Measurements from ENCODE around the gene SGCD. TPM values are rescaled to one million over a fixed set of nuclear protein-coding genes. Genes with fewer than 3 reads are reported as not detected.

SGCD gene
- total RNA-seq, 1 experiment from 2014 or later = not detected

GRCh38 chr5:156482818-156483217 lies 155.9 kb downstream of the SGCD start:
- no peak for DNase-seq (ENCODE audit: low read depth, low spot score)
- no peaks in the 10 kb centered on the region for H4K20me1 ChIP-seq (ENCODE audit: insufficient read depth)
- H3K9me3 ChIP-seq (ENCODE audit: control insufficient read depth in 1 of 2, insufficient read depth in 1 of 2, low read depth in 1 of 2, low read length in 2 of 2) = peaks cover 0 to 4% of the 10 kb centered on the region in 2 experiments; a peak in 2 of 4 replicates
- BruUV-seq (replicated peaks) = no TSS peak
- no peaks in the 10 kb centered on the region for H3K4me1 ChIP-seq (ENCODE audit: control insufficient read depth in 1 of 2, insufficient read depth in 2 of 2, low read length in 2 of 2)
- no peaks in the 10 kb centered on the region for H3K36me3 ChIP-seq (ENCODE audit: control insufficient read depth in 1 of 2, insufficient read depth in 2 of 2, low read length in 2 of 2)
- CTCF ChIA-PET = no interaction called here
- no peak for ATAC-seq
- H3K27me3 ChIP-seq (ENCODE audit: insufficient read depth, low read length) = no peaks in the 10 kb centered on the region
- POLR2A ChIA-PET = no interaction called here
- intact Hi-C loops (cut with micrococcal nuclease) = no loop called here
- no peaks in the 10 kb centered on the region for H3K9me2 ChIP-seq (ENCODE audit: insufficient read depth)
- no peak for TF ChIP-seq RAD21 (IDR thresholded peaks at IDR 0.05; ENCODE audit: low read depth)
- TF ChIP-seq YY1 (IDR thresholded peaks at IDR 0.05; ENCODE audit: extremely low read depth, insufficient replicate concordance, low read depth, low read length) = no peak
- no peak for TF ChIP-seq CBX3 (IDR thresholded peaks at IDR 0.05; ENCODE audit: low read depth)
- no peak for TF ChIP-seq POLR2A (IDR thresholded peaks at IDR 0.05; ENCODE audit: borderline replicate concordance, extremely low read depth, insufficient read depth, insufficient read length)
- TF ChIP-seq TCF7L2 (IDR thresholded peaks at IDR 0.05; ENCODE audit: borderline replicate concordance, extremely low read depth, insufficient read depth, insufficient read length) = no peak
- TF ChIP-seq SRF (IDR thresholded peaks at IDR 0.05; ENCODE audit: low read depth) = no peak
- no peak for TF ChIP-seq ZNF274 (IDR thresholded peaks at IDR 0.05; ENCODE audit: low read depth, low read length)
- no peaks in the 10 kb centered on the region for H3K79me2 ChIP-seq (ENCODE audit: insufficient read depth, low read length)
- H3K4me3 ChIP-seq (replicated peaks in 1 of 2; ENCODE audit: low read depth in 1 of 2, low read length in 2 of 2) = no peak overlapping the region
- no peak overlapping the region for H3K9ac ChIP-seq (ENCODE audit: low read length)
- H3K27ac ChIP-seq (ENCODE audit: low read depth, low read length) = no peak overlapping the region
- no peak overlapping the region for H3K4me2 ChIP-seq (ENCODE audit: low read length)
- no peak overlapping the region for H2AFZ ChIP-seq (ENCODE audit: low read depth, low read length, poor library complexity, severe bottlenecking)
- RAD21 ChIA-PET (ENCODE audit: low non-redundant PET in 1 of 2, low total read pairs in 2 of 2, uncharacterized antibody in 2 of 2, unreplicated experiment in 2 of 2) = no interaction called here

DNA sequence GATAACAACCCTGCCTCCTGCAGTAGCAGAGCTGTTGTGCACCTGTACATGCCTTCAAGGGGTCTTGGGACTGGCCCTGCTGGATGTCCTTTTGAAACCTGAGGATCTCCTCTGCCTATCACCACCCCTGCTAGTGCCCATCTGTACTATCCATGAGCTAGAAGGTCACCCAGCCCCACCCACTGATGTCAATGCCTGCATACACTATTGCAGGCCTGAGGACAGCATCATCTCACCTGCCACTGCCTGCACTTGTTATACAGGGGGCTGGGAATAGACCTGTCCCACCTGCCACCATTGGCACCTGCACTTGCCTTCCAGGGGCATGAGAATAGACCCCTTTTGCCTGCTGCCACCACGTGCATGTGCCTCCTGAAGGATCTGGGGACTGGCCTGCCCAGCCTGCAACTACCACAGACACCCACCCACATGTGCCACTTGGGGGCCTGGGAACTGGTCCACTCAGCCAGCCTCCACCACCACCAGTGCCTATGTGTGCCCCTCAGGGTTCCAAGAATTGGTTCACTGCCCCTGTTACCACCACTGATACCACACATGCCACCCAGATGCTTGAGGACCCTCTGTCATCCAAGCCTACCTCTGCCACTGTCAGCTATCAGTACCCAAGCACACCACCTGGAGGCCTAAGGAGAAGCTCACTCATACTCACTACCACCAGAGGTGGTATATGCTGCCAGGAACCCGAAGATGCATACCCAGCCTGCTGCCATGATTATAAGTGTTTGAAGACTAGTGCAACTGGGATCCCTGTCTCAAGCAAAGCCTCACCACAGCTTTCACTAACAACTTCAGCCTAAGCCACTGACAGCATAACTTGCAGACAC lies 159.7 kb downstream of the SGCD start:
- ChIA-PET POLR2A (no interaction called here), CTCF (no interaction called here), RAD21 (ENCODE audit: low non-redundant PET in 1 of 2, low total read pairs in 2 of 2, uncharacterized antibody in 2 of 2, unreplicated experiment in 2 of 2) (no interaction called here)
- Histone ChIP-seq H3K9ac (ENCODE audit: low read length) (no peak overlapping the region), H3K4me1 (ENCODE audit: control insufficient read depth in 1 of 2, insufficient read depth in 2 of 2, low read length in 2 of 2) (no peaks in the 10 kb centered on the region), H3K27ac (ENCODE audit: low read depth, low read length) (no peak overlapping the region), H3K9me3 (ENCODE audit: control insufficient read depth in 1 of 2, insufficient read depth in 1 of 2, low read depth in 1 of 2, low read length in 2 of 2) (peaks cover 4 to 11% of the 10 kb centered on the region in 2 experiments; a peak in 2 of 4 replicates), H3K27me3 (ENCODE audit: insufficient read depth, low read length) (no peaks in the 10 kb centered on the region), H3K79me2 (ENCODE audit: insufficient read depth, low read length) (no peaks in the 10 kb centered on the region), H3K36me3 (ENCODE audit: control insufficient read depth in 1 of 2, insufficient read depth in 2 of 2, low read length in 2 of 2) (no peaks in the 10 kb centered on the region), H3K4me3 (replicated peaks in 1 of 2; ENCODE audit: low read depth in 1 of 2, low read length in 2 of 2) (no peak overlapping the region), H3K4me2 (ENCODE audit: low read length) (no peak overlapping the region), H4K20me1 (ENCODE audit: insufficient read depth) (no peaks in the 10 kb centered on the region), H2AFZ (ENCODE audit: low read depth, low read length, poor library complexity, severe bottlenecking) (no peak overlapping the region), H3K9me2 (ENCODE audit: insufficient read depth) (no peaks in the 10 kb centered on the region)
- intact Hi-C loops (cut with micrococcal nuclease) = no loop called here
- DNase-seq (ENCODE audit: low read depth, low spot score) = no peak
- no TSS peak for BruUV-seq (replicated peaks)
- no peak for ATAC-seq
- TF ChIP-seq, protein P1, sequence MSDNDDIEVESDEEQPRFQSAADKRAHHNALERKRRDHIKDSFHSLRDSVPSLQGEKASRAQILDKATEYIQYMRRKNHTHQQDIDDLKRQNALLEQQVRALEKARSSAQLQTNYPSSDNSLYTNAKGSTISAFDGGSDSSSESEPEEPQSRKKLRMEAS (IDR thresholded peaks at IDR 0.05) = no peak
- TF ChIP-seq, protein P2, sequence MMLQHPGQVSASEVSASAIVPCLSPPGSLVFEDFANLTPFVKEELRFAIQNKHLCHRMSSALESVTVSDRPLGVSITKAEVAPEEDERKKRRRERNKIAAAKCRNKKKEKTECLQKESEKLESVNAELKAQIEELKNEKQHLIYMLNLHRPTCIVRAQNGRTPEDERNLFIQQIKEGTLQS (IDR thresholded peaks at IDR 0.05) = no peak
- TF ChIP-seq EGR1 (IDR thresholded peaks at IDR 0.05; ENCODE audit: low read depth) (no peak), CBX3 (IDR thresholded peaks at IDR 0.05; ENCODE audit: low read depth) (no peak), FOSL1 (IDR thresholded peaks at IDR 0.05; ENCODE audit: low read depth) (no peak), JUND (IDR thresholded peaks at IDR 0.05) (no peak), SP1 (IDR thresholded peaks at IDR 0.05; ENCODE audit: low read depth) (no peak), YY1 (IDR thresholded peaks at IDR 0.05; ENCODE audit: extremely low read depth, insufficient replicate concordance, low read depth, low read length) (no peak), POLR2AphosphoS5 (IDR thresholded peaks at IDR 0.05; ENCODE audit: low read depth, low read length) (no peak), POLR2A (IDR thresholded peaks at IDR 0.05; ENCODE audit: borderline replicate concordance, extremely low read depth, insufficient read depth, insufficient read length) (no peak)
- TF ChIP-seq, protein P3, sequence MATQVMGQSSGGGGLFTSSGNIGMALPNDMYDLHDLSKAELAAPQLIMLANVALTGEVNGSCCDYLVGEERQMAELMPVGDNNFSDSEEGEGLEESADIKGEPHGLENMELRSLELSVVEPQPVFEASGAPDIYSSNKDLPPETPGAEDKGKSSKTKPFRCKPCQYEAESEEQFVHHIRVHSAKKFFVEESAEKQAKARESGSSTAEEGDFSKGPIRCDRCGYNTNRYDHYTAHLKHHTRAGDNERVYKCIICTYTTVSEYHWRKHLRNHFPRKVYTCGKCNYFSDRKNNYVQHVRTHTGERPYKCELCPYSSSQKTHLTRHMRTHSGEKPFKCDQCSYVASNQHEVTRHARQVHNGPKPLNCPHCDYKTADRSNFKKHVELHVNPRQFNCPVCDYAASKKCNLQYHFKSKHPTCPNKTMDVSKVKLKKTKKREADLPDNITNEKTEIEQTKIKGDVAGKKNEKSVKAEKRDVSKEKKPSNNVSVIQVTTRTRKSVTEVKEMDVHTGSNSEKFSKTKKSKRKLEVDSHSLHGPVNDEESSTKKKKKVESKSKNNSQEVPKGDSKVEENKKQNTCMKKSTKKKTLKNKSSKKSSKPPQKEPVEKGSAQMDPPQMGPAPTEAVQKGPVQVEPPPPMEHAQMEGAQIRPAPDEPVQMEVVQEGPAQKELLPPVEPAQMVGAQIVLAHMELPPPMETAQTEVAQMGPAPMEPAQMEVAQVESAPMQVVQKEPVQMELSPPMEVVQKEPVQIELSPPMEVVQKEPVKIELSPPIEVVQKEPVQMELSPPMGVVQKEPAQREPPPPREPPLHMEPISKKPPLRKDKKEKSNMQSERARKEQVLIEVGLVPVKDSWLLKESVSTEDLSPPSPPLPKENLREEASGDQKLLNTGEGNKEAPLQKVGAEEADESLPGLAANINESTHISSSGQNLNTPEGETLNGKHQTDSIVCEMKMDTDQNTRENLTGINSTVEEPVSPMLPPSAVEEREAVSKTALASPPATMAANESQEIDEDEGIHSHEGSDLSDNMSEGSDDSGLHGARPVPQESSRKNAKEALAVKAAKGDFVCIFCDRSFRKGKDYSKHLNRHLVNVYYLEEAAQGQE (IDR thresholded peaks at IDR 0.05; ENCODE audit: low read depth) = no peak

Data from HCT116 (cell line).